GM19043 (cell line): ENCODE results near the gene CROCC2.

Source experiments
- ATAC-seq: cut with Tn5 transposase; IDR thresholded peaks from one replicate; pipeline ENCODE4 v1.9.1; 2021; ENCODE audit warnings: low read depth; ENCODE audit not compliant: unreplicated experiment

CROCC2 gene

DNA sequence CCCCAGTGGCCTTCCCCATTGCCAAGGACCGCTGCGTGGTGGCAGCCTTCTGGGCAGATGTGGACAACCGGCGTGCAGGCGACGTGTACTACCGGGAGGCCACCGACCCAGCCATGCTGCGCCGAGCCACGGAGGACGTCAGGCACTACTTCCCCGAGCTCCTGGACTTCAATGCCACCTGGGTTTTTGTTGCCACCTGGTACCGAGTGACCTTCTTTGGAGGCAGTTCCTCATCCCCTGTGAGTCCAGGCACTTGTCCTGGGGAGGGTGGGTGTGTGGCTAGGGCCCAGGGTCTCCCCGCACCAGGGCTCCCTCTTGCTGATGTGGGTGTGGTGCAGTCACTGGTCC, 124.2 kb downstream of the CROCC2 start:
- no peak for ATAC-seq

DNA sequence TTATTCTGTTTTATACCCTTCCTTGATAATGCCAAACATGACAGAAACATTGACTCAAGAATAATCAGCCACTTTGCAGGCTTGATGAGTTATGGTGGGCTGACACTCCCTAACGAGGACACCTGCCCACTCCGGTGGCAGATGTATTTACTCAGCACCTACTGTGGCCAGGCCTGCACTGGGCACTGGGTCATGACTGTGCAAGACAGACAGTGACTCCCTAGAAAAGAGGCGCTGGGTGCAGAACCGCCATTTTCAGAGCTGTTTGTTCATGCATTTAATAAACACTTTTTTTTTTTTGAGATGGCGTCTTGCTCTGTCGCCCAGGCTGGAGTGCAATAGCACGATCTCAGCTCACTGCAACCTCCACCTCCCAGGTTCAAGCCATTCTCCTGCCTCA, 124.7 kb downstream of the CROCC2 start:
- no peak for ATAC-seq

DNA sequence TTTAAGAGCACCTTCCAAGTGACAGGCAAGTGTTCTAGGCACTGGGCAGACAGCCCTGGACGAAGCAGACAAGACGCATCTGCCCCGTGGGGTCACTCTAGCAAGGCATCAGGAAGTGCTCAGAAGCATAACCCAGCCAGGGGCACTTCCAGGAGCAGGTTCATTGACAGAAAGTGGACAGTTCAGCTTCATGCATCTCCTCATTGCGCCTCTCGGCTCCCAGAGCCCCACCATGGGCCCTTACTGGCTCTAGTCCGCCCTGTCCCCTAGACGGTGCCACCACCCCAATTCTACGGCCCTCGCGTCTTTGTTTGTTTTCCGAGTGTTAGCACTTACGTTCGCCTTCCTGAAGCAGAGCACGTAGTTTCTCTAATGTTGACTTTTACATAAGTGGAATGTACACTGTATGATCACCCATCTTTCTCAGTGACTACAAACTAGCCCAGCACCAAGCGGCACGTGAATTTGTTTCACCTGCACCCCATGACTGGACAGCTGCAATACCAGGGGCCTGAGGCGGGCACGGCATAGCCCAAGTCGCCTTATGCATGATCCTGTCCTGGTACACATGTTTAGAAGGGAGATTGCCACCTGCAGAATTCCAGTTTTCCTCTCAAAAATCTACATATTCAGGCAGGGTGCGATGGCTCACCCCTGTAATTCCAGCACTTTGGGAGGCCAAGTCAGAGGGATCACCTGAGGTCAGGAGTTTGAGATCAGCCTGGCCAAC, 125.5 kb downstream of the CROCC2 start:
- ATAC-seq = no peak

DNA sequence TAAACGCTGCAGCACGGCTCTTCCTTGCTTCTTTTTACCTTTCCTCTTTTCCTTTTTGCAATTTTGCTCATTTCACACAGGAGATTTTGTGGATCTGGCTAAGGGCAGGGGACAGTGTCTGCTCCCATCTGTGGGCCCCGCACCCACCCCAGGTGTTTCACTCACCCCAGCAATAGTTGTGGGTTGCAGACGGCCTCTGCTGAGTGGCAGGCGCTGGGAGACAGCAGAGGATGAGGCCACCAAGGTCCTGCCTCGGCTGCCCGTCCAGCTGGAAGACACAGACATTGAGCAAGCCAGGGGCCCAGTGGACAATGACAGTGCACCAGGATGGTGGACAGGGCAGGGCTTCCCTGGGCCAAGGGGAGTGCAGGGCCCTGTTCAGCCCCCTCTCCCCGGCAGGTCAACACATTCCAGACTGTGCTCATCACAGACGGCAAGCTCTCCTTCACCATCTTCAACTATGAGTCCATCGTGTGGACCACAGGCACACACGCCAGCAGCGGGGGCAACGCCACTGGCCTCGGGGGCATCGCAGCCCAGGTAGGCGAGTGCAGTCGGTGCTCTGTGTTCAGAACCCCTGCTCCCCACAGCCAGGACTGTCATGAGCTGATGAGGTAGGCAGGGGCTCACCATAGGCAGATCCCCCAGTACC, 127.3 kb downstream of the CROCC2 start:
- ATAC-seq = no peak

DNA sequence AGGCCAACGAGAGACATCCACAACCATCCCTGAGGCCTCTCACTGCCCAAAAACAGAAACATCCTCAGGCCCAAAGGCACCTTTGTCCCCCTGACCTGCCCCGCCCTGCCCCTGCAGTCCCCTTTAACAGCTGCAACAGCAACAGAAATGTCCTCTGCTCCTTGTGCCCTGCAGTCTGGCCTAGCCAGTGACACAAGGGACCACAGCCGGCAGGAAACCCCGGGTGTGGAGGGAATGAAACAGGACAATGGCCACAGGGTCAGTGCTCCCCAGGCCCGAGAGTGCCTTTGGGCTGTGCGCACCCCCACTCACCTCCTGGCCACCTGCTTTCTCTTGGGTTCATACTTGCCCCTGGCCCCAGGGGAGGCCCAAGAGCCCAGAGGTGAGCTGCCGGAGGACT, 127.9 kb downstream of the CROCC2 start:
- ATAC-seq = no peak

DNA sequence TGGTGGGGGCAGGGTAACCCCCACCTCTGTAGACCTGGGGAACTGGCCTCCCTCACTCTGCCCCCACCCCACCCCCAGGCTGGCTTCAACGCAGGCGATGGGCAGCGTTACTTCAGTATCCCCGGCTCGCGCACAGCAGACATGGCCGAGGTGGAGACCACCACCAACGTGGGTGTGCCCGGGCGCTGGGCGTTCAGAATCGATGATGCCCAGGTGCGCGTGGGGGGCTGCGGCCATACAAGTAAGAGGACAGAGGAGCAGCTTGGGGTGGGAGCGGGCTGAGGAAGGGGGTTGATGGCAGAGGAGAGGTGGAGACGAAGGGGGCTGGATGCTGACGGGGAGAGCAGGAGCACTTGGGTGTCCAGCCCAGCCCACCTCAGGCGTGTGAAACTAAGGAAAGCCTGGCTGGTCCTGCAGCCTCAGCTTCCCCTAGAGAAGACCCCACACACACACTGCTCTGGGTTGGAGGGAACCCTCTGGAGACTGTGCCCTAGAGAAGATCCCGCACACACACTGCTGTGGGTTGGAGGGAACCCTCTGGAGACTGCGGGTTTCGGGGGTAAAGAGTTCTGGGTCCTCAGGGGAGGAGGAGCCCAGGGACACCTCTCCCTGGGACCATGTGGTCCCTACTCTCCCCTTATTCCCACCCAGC, 128.5 kb downstream of the CROCC2 start:
- no peak for ATAC-seq

DNA sequence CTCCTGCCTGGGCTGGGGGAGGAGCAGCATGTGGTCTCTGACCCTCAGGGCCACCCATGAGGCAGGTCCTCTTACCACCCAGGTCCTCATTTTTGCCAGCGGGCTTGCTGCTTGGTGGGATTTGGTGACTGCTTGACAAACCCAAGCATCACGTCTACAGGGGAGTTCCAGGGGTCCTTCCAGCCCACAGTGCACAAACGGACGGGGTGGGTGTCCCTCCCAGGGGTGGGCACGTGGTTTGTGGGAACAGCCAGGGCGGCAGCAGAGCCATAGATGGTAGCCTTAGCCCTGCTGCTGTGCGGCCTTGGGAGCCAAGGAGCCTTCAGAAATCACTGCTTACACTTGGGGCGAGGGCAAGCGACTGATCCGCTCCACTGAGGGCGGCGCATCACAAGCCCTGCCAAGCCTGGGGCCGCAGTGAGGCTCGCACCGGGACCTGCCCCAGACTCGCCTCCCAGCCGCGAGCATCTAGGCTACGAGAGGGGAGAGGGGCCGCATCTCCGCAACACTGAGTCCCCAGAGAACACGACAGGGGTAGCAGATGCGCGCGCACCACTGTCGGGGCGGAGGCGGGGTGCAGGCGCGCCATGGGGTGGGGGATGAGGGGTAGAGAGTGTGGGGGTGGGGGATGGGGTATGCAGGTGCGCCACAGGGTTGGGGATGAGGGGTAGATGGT, 129.1 kb downstream of the CROCC2 start:
- ATAC-seq = no peak

DNA sequence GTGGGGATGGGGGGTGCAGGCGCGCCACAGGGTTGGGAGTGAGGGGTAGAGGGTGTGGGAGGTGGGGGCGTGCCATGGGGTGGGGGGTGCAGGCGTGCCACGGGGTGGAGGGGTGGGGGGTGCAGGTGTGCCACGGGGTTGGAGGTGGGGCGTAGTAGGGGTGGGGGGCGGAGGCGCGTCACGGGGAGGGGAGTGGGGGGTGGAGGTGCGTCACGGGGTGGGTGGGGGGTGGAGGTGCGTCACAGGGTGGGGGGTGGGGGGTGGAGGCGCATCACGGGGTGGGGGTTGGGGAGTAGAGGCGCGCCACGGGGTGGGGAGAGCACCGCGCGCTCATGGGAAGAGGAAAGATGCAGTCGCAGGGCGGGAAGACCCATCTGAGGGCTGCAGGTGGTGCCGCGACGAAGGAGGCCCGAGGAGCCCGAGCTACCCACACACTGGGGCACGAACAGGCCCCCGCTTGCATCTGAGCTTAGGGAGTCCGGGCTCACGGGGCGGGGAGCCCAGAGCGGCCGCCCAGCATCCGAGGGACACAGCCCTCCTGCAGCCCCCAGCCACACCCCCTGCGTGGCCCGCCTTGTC, 129.8 kb downstream of the CROCC2 start:
- no peak for ATAC-seq

DNA sequence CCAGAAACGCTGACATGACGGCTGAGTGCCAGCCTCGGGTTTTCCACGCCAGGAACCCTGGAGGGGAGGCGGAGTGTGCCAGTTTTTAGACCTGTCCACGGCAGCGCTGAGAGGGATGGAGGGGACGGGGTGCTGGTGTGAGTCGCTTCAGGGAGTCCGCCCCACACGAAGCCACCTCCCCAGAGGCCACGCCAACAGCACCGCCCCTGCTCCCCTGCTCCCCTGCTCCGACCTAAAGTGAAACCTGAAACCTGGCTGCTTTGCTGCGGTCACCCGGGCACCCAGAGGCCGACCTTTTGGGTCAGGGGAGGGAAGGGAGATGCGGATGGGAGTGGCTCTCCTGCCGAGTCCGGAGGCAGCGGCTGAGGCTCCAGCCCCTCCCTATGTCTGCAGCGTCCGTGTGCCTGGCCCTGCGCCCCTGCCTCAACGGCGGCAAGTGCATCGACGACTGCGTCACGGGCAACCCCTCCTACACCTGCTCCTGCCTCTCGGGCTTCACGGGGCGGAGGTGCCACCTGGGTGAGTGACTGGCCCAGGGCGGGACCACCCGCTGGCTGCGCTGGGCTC, 130.3 kb downstream of the CROCC2 start:
- peak; percentile 59 for ATAC-seq

DNA sequence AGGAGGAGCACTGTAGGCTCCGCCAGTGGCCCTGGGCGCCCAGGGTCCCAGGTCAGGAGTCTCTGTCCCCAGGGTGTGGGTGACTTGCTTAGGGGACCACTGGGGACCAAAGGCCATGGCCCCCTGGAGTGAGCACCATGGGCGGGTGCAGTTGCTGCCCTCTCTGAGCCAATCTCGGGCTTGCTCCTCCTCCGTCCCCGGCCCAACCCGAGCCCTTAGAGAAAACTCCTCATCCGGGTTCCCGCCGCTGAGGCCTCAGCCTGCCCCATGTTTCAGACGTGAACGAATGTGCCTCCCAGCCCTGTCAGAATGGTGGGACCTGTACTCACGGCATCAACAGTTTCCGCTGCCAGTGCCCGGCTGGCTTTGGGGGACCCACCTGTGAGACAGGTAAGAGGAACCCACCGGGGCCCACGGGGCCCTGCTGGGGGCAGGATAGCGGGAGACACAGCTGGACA, 130.9 kb downstream of the CROCC2 start:
- peak; percentile 27 for ATAC-seq

DNA sequence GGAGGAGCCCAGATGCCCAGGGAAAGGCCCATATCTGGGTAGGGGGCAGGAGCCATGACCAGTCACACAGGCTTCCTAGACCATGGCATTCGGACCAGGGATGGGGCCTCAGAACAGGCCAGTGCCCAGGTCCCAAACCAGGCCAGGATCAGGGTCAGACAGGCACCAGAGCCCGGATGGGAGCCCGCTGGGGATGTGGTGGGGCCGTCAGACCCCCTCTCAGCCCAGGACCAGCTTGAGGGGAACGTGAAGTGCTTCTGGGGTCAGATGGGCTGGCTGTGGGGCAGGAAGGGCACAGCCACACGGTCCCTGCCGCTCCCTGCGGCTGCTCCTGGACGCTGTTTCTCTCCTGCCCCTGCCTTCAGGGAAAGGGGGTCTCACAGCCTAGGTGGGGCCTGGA, 131.4 kb downstream of the CROCC2 start:
- no peak for ATAC-seq

DNA sequence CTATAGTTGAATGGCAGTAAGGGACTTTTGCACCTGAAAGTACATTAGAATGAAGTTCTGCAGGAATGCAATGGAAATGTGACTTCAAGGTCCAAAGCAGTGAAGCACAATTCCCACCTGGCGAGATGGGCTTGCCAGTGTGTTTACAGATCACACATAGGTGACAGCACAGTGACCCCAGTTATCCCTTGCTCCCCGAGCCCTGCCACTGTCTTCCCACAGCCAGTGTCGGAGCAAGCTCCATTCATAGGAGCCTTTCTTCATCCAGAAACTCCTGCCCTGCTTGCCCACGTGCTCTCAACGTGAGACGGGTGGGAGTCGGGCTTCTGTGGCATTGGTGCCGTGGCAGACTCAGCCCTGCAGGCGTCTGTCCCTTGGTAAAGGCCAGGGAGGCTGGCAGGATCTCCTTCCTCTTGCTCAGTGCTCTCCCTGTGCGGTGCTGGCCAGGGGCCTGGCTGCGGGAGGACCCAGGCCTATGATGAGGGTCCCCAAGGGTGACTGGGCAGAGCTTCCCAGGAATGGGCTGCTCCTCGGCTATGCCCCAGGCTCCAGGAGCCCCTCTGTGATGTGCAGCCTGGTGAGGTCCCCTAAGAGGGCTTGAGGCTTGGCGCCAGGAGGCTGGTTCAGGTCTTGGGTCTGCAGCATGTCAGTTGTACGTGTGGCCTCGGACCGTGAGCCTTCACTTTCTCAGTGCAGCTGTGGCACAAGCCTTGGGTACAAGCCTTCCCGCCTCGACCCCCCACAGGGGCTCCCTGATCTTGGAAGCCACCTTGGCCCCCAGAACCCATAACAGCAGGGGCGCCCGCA, 132.4 kb downstream of the CROCC2 start:
- ATAC-seq = no peak

DNA sequence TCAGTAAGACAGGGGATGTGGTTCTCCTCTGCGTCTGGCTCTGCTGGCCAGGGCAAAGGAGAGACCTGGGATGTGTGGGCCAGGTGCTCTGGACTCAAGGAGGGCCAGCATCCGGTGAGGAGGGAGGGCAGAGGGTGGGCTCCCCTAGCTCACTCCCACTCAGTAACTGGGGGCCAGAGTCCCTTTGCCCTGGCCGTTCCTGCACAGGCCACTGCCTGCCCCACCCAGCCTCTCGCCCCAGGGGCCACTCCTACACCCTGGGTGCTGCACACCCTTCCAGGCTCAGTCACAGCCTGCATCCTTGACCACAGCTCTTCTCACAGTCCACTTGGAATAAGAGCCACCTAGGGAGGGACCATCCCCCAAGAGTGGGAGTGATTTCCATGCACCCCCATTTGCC, 133.3 kb downstream of the CROCC2 start:
- ATAC-seq = no peak

DNA sequence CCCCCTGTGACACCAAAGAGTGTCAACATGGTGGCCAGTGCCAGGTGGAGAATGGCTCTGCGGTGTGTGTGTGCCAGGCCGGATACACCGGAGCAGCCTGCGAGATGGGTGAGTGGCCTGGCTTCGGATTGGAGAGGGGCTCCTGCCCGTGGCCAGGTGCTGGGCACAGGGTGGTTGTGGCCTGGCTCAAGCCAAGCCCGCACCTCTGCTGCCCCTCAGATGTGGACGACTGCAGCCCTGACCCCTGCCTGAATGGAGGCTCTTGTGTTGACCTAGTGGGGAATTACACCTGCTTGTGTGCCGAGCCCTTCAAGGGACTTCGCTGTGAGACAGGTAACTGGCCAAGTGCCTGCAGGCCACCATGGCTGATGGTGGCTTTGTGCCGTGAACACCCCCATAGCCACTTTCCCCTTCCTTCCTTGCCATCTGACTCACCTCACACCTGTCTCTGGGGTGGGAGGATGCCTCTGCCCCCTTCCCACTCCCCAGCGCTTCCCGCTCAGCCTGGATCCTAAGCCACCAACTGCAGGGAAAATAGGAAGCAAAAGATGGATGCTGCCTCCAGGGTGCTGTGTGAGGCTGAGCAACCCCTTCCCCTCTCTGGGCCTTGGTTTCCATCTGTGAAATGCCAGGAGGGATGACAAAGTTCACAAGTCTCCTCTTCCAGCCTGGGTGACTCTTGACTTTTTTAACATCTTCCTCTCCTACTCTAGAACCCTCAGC, 134.1 kb downstream of the CROCC2 start:
- ATAC-seq = no peak

DNA sequence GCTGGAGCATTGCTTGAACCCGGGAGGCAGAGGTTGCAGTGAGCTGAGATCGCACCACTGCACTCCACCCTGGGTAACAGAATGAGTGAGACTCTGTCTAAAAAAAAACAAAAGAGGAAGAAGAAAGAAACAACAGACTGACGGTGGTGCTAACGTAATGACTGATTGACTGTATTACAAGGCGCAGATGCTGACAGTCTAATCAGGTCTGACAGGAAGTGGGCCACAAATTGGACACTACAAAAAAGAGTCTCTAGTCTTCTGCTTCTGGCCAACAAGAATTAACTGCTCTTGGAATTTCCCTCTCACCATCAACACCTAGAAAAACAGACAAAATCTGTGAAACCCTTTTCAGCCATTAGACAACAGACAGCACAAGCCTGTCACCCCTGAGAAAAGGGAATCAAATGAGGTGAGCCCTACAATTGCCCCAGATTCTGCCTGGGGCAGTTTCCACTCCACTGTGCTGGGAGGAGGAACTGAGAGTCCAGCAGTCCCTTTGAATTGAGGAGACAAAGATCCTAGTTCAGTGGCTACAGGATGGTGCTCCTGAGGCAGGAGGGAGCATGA, 135.5 kb downstream of the CROCC2 start:
- ATAC-seq = peak; percentile 69
